Stimulated activated CD8-positive, alpha-beta memory T cell treated with anti-CD3 and anti-CD28 coated beads, Interleukin-4, amount 100 ng/mL, for 24 hours (primary cell): ENCODE results near the gene FILIP1.

Experiments
- DNase-seq: peaks from one replicate; pipeline ENCODE4 v3.0.0-alpha.2; 2020; ENCODE audit warnings: low read depth

FILIP1 gene

GRCh38 chr6:75291744-75292143, 201.9 kb downstream of the FILIP1 start:
- DNase-seq: no peak

- no peak for DNase-seq
These were observed 202.3 kb downstream of the FILIP1 start for GRCh38 chr6:75291331-75291730.

- no peak for DNase-seq
These were observed 203.3 kb downstream of the FILIP1 start for GRCh38 chr6:75290136-75290945.

GRCh38 chr6:75288023-75288422, 205.6 kb downstream of the FILIP1 start:
- DNase-seq: no peak

GRCh38 chr6:75287424-75287823, 206.2 kb downstream of the FILIP1 start:
- DNase-seq: no peak

- no peak for DNase-seq
These were observed 206.6 kb downstream of the FILIP1 start for GRCh38 chr6:75286955-75287354.

GRCh38 chr6:75285283-75285639, 208.3 kb downstream of the FILIP1 start:
- DNase-seq: no peak

GRCh38 chr6:75284632-75285282, 208.8 kb downstream of the FILIP1 start, which contains the start of gene TMEM30A:
Gene TMEM30A (minus strand): TSS chr6:75284792. CDS start chr6:75284638, 154 bp downstream.
- peak; percentile 93 for DNase-seq

GRCh38 chr6:75283907-75284631, 209.5 kb downstream of the FILIP1 start:
- DNase-seq: peak; percentile 3

GRCh38 chr6:75282706-75283105, 210.9 kb downstream of the FILIP1 start:
- DNase-seq: no peak

- no peak for DNase-seq
These were observed 211.9 kb downstream of the FILIP1 start for GRCh38 chr6:75281653-75282052.

GRCh38 chr6:75280131-75280855, 213.3 kb downstream of the FILIP1 start:
- DNase-seq: no peak

GRCh38 chr6:75279418-75279817, 214.2 kb downstream of the FILIP1 start:
- no peak for DNase-seq

- DNase-seq: no peak
These were observed 215.0 kb downstream of the FILIP1 start for GRCh38 chr6:75278474-75279077.

GRCh38 chr6:75275067-75275466, 218.5 kb downstream of the FILIP1 start:
- no peak for DNase-seq

GRCh38 chr6:75273009-75273408, 220.6 kb downstream of the FILIP1 start:
- no peak for DNase-seq

- DNase-seq: no peak
These were observed 221.3 kb downstream of the FILIP1 start for GRCh38 chr6:75272145-75272840.

- no peak for DNase-seq
These were observed 224.6 kb downstream of the FILIP1 start for GRCh38 chr6:75268988-75269354.

GRCh38 chr6:75268121-75268987, 225.2 kb downstream of the FILIP1 start:
- no peak for DNase-seq

- no peak for DNase-seq
These were observed 226.1 kb downstream of the FILIP1 start for GRCh38 chr6:75267461-75267860.
